Measurements from ENCODE around the gene ATOSB. TPM values are rescaled to one million over a fixed set of nuclear protein-coding genes. Genes with fewer than 3 reads are reported as not detected.
A peak's percentile ranks its signal among the peaks of the same experiment; 100 is the strongest.

The ATOSB gene
- total RNA-seq, 1 donor from 2014 or later: 20.3 TPM

GRCh38 chr9:35140093-35140492 lies 24.4 kb upstream of the ATOSB start:
- H3K27ac ChIP-seq: no peak overlapping the region
- TF ChIP-seq CTCF (IDR thresholded peaks at IDR 0.05): no peak
- intact Hi-C loops (cut with DNase I): no loop called here
- H3K4me3 ChIP-seq: no peak overlapping the region
- ATAC-seq (no peak), DNase-seq (no peak)
- H3K27me3 ChIP-seq (ENCODE audit: low read depth): no peaks in the 10 kb centered on the region
- no peaks in the 10 kb centered on the region for H3K4me1 ChIP-seq
- H3K9me3 ChIP-seq: peaks cover 28% of the 10 kb centered on the region
- H3K36me3 ChIP-seq: no peaks in the 10 kb centered on the region

GRCh38 chr9:35136866-35137265 lies 21.2 kb upstream of the ATOSB start:
- H3K9me3 ChIP-seq: peaks cover 19% of the 10 kb centered on the region
- no peak for TF ChIP-seq CTCF (IDR thresholded peaks at IDR 0.05)
- no peak overlapping the region for H3K4me3 ChIP-seq
- H3K27me3 ChIP-seq (ENCODE audit: low read depth): no peaks in the 10 kb centered on the region
- H3K27ac ChIP-seq: no peak overlapping the region
- no peaks in the 10 kb centered on the region for H3K36me3 ChIP-seq
- DNase-seq (no peak), ATAC-seq (no peak)
- H3K4me1 ChIP-seq: peaks cover 6% of the 10 kb centered on the region
- intact Hi-C loops (cut with DNase I): no loop called here

GRCh38 chr9:35135988-35136387 lies 20.3 kb upstream of the ATOSB start:
- H3K27me3 ChIP-seq (ENCODE audit: low read depth): no peaks in the 10 kb centered on the region
- H3K36me3 ChIP-seq: no peaks in the 10 kb centered on the region
- no peak for ATAC-seq
- TF ChIP-seq CTCF (IDR thresholded peaks at IDR 0.05): no peak
- no peak for DNase-seq
- H3K4me1 ChIP-seq: peaks cover 6% of the 10 kb centered on the region
- H3K4me3 ChIP-seq: no peak overlapping the region
- intact Hi-C loops (cut with DNase I): no loop called here
- peaks cover 11% of the 10 kb centered on the region for H3K9me3 ChIP-seq
- H3K27ac ChIP-seq: no peak overlapping the region

- no peak overlapping the region for H3K4me3 ChIP-seq
- ATAC-seq (no peak), DNase-seq (no peak)
- no peaks in the 10 kb centered on the region for H3K36me3 ChIP-seq
- peaks cover 6% of the 10 kb centered on the region for H3K4me1 ChIP-seq
- intact Hi-C loops (cut with DNase I): no loop called here
- no peak overlapping the region for H3K27ac ChIP-seq
- no peak for TF ChIP-seq CTCF (IDR thresholded peaks at IDR 0.05)
- peaks cover 8% of the 10 kb centered on the region for H3K9me3 ChIP-seq
- no peaks in the 10 kb centered on the region for H3K27me3 ChIP-seq (ENCODE audit: low read depth)
These were observed 19.3 kb upstream of the ATOSB start for GRCh38 chr9:35134920-35135319.

- H3K4me1 ChIP-seq: peaks cover 40% of the 10 kb centered on the region
- ATAC-seq (peak; percentile 87 to 89), DNase-seq (peak; percentile 93)
- peak overlapping the region; percentile 57 for H3K4me3 ChIP-seq
- no peaks in the 10 kb centered on the region for H3K36me3 ChIP-seq
- H3K27ac ChIP-seq: peak overlapping the region; percentile 86
- intact Hi-C loops (cut with DNase I): no loop called here
- TF ChIP-seq CTCF (IDR thresholded peaks at IDR 0.05): peak; percentile 94
- H3K9me3 ChIP-seq: no peaks in the 10 kb centered on the region
- no peaks in the 10 kb centered on the region for H3K27me3 ChIP-seq (ENCODE audit: low read depth)
These were observed 1.4 kb upstream of the ATOSB start for GRCh38 chr9:35116898-35117551.
